GM21390 (cell line): ENCODE data around the gene NKAIN2.

Source experiments
- ATAC-seq: cut with Tn5 transposase; IDR thresholded peaks from one replicate; pipeline ENCODE4 v1.9.1; 2021; ENCODE audit not compliant: unreplicated experiment

The NKAIN2 gene

DNA sequence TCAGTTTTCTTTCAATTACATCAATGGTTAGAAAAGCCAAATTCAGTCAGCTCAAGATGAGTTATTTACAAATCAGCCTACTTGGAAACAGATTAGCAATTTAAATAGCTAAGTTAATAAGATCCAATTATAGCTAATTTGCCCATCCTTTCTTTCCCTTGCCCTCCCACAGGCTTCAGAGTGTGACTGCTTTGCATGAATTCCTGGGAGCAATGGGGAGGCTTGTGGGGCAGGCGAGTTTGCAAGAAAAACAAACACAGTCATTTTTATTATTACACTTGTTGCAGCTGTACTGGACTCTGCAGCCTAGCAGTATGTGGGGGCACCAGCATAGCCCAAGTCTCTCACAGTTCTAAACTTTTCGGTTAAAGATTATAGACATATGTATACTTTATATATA is 219.0 kb downstream of the NKAIN2 start:
- ATAC-seq: no peak

DNA sequence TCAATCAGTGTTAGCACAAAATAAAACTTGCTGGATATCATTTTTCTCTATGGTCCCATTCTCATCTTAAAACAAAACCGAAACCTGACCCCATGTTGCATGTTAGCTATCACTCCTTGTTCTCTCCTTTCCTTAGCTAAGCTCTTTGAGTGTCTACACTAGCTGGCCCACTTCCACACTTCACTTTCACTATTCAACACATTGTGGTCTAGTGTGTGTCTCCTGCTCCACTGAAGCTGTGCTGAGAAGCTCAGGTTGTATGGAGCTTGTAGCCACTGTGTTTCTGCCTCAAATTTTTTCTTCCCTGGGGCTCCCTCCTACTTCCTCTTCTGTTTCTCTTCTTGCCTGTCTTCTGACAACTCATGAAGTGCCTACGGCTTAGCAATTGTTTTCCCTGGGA is 223.0 kb downstream of the NKAIN2 start:
- ATAC-seq: no peak

DNA sequence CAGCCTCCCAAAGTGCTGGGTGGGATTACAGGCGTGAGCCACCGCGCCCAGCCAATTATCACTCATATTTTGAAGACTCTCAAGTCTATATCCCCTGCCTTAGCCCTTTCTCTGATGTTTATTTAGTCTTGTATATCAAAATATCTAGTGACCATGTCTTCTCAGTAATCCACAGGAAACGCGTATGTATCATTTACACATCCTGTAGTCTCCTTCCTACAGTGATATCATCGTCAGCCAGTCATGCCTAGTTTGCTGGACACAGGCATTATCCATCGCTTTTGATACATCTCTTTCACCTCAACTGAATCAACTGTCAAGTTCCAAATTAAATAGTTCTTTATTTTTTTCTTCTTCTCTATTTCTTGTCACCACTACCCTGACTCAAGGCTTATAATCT is 223.7 kb downstream of the NKAIN2 start:
- no peak for ATAC-seq

DNA sequence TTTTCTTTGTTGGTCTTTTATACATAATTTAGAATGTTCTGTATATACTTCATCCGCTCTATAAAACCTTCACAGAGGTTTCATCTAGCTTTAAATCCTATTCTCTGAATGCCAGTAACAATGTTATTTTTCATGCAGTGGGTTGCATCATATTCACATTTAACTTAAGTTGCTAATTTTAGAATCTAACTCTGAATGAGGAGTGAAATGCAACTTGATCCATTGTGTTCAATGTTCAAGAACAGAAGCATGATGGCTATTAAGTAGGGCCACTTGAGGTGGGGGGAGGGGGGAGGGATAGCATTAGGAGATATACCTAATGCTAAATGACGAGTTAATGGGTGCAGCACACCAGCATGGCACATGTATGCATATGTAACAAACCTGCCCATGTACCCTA is 224.5 kb downstream of the NKAIN2 start:
- no peak for ATAC-seq

DNA sequence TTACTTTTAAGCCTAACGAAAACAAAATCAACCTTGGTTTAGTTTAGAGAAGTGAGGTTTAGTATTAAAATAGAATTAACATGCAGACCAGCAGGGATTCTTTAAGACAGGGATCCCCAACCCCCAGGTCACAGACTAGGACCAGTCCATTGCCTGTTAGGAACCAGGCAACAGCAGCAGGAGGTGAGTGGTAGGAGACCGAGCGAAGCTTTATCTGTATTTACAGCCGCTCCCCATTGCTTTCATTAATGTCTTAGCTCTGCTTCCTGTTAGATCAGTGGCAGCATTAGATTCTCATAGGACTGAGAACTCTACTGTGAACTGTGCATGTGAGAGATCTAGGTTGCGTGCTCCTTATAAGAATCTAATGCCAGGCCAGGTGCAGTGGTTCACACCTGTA is 225.9 kb downstream of the NKAIN2 start:
- no peak for ATAC-seq

DNA sequence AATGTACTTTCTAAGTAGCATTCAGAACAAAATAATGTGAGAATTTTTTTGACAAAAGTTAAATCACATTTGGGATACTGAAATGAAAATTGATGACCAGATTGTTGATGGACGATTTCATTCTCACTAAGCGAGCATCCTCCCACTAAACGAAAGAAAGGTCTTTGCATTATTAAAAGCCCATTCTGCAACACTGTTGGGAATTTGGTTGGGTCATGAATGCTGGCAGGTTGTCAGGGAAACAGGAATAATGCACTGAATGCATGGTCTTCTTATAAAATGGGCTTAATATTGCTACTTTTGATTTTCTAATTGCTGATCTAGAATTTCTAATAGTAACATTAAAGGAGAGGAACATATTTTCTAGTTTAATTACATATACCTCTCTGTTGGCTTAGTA is 229.8 kb downstream of the NKAIN2 start:
- no peak for ATAC-seq

DNA sequence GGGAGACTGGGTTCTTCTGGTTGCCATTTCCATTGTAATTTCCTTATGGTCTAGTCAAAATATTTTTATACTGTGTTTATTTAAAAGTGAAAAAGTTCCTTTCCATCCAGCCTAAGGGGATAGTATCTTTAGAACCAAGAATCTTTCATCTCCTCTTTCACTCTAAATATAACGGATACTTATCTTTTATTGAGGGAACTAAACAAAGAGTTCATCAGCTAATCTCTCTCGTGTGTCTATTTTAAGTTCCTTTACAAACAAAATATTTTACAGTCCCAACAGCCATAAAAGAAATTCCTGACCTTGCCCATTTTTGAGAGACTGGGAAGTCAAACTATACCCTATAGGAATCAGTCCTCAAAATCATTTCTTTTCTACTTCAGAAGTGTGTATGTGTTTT is 232.7 kb downstream of the NKAIN2 start:
- ATAC-seq: no peak

DNA sequence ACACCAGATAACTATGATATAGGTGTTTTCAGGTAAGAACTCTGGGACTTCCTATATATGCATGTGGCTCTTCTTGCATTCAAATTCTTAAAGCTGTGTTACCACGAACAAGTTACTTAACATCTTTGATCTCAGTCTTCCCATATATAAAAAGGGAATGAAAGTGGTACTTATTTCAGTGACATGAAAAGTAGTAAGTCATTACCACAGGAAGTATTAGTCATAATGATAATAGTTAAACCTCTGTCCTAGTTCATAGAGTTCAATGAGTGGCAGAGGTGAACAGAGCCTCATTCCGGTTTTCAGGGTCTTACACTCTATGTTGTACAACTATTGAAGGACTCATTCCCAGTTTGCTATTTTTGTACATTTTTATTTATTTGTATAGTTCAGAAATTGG is 237.0 kb downstream of the NKAIN2 start:
- ATAC-seq: peak; percentile 92

DNA sequence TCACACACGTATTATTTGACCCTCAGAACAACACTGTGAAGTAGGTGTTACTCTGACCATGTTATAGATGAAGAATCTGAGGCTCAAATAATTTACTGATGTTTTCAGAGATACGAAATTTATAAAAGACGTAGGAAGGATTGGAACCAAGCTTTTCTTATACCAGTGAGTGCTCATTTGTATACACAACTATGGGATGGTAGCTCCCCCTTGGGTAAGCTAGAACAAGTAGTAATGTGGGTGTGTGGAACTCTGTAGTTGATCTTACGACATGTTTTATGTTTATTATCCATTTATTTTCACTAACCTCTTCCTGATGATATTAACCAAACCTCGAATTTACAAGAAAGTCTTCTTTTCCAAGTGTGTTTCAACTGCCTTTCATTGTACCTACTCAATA is 248.5 kb downstream of the NKAIN2 start:
- no peak for ATAC-seq

DNA sequence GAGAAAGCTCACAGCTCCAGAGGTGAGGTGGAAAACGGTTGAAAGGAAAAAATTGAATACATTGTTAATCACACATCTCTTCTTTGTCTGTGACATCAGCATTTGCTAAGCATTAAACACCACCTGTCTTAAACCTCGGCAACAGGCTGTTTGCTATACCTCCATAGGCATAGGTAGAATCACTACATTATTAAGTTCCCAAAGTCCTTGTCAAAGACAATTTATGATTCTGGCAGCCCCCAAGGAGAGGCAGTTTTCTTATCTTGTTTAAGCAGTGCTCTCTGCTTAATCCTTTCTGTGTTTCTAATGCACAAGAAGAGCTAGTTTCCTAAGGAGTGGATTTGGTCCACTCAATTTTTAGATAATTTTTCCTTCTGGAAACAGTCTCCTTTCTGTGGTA is 249.7 kb downstream of the NKAIN2 start:
- ATAC-seq: no peak

DNA sequence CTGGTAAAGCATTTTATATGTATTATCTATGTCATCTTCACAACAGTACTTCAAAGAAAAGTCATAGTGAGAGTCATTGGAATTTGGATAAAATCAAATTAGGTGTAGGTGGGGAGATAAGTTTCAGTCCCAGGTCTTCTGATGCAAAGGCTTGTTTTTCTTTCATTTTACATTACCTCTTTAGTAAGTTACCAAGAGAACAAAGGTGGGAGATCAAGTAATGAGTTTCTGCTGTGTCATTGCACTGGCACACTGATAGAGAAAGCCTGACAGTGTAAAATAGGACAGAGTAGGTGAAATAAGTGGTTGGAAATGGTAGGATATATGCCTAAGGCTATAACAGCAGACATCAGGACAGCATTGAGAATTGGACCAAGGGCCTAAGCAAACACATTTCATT is 250.4 kb downstream of the NKAIN2 start:
- peak; percentile 49 for ATAC-seq

DNA sequence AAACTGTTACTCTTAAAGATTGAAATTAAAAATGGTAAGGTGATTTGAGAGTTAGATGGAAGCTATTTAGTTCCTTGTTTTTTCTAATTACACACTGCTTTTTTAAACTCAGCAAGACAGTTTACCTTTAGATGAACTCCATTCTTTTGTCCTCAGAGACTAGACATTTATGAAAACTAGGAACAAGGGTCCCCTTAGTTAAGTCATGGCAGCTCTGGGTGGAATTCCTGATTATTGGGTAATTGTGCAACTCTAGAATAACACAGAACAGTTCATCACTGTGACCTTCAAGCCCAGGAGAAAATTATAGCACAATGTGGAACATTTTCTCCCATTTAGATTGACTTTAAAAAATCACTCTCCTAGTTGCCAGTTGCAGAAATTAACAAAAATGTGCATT is 251.7 kb downstream of the NKAIN2 start:
- ATAC-seq: no peak

DNA sequence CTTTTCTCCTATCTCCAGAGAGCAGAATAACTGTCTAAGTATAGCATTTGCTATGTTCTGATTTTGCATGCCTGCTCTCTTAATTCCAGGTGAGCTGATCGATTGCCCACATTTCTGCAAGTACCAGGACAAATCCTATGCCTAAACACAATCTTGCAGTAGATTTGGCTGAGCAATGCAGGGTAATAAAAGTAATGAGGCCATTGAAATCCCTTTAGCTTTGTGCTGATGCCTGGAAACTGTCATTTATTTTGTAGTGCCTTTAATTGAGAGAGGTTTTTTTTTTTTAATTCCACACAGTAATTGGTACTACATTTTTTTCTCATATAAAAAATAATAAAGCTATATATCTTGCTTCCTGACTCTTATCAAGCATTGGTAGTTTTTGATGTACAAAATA is 252.3 kb downstream of the NKAIN2 start:
- no peak for ATAC-seq

DNA sequence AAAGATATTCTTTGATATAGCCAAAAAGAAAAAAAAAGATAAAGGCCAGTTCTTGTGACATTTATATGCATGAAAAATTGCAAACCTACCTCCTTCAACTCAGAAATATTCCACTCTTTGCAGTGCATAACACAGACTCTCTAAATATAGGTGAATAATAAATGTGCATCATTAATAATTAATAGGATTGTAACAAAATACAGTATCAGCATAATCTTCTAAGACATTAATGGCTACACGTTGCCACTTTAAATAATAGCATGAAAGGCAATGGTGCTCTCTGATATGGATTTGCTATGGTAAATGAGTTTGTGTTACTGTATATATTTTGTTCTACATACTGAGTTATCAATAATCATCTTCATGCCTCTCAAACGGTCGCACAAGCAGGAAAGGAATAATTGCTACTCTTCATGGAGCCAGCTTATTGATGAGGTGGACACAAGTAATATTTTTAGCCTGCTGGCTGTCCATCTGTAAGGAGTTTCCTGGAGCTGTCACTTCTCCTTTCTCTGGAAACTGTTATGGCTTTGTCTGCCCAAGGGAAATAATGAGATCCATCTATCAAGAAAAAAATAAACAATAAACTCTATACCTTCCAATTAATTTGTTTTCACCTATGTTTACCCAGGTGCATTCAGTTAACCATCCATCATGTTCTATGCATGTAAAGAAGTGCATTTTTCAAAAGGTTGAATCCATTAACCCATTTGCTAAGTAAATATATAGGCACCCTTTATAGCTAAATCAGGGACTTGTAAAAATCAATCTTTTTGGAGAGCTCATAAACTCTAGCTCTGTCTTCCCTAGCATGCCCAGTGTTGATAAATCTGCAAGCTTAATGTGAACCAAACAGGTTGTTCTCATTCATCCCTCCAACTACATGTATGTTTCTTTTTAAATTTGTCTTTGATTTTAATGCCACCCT is 253.0 kb downstream of the NKAIN2 start:
- no peak for ATAC-seq

DNA sequence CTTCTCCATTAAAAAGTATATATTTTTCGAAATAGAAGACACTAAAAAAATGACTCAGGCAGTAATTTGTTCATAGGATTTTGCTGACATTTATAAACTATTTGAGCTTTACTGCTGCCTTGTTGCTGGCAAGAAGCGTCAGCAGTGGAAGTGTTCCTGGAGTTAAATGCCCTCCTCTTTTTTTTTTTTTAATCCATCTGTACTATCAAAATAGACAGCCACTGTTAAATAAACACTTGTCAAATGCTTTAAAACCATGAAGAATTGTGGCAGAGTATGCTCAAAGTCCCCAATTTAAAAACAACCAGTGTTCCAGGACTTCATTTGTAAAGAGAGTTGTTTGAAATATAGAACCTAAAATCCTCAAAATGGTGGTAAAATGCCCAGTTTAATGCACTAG is 253.8 kb downstream of the NKAIN2 start:
- ATAC-seq: no peak

DNA sequence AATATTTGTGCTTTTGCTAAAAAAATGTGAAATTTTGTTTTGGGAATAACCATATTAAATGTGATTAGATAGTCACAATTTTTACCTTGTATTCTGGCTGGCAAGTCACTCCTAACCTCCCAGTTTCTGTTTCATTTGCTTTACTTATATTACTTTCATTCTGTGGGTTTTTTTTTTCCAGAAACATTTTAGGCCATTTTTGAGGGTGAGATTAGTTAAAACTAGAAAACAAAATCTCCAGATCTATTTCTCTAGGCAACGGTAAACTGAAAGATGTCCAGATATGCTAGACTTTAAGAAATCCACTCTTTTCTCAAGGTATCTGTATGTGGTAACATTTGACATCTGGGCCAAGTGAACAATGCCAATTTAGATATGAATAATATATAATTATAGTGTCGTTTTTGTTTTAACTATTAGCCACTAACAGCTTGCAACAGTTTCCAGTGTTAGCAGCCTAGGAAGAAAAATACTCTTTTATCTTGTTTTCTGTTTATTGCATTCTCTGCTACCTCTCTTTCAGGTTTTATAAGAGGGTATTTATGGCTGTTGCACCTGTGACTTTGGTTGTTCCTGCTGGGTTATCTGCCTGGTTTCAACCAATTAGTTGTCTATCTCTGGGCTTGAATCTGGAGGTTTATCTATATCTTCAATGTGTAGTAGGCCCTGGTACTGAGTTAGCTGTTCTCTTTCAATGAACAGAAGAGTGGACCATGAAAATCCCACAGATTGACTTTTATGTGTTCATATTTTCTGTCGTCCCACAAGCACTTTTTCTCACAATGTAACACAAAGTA is 260.9 kb downstream of the NKAIN2 start:
- peak; percentile 42 for ATAC-seq

DNA sequence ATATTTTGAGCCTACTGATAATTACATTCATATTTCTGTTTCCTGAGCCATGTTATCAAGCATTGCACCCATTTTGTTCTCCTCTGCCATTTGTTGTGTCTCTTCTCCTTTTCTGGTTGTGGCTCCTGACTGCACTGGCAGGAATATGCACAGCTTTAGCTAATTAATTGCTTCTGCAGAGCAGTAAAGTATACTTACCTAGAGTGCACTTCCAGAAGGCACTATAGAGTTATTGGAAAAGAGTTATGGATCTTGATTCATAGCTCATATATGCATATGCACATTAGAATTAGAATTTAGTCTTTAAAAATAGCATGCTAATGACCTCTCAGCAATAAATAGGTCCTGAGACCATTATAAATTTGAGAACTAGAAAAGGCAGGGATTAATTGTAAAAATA is 262.6 kb downstream of the NKAIN2 start:
- ATAC-seq: no peak

DNA sequence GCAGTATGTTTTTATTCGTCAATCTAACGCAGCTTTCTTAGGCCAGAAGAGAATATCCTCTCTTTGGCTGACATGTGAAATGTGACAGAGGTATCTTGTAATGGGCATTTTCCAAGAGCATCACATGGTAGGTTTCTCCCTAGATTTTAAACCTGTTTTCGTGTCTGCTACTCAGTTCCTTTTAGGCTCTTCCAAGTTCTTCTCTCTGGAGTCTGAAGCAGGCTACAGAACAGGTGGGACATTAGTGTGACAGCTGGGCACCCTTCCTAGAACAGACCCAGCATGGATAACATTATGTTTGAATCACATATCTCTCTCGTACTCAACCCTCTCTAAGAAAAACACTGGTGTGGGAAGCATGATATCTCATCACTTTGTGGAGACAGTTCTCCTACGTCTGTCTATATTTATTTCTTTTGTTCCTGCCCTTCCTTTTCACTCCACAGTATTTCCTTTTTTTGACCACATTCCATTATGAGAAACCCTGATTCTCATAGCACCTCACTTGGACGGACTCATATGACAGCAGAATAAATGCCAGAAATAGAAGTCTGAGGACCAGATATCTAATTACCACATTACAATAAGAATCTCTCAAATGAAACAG is 263.4 kb downstream of the NKAIN2 start:
- ATAC-seq: no peak

DNA sequence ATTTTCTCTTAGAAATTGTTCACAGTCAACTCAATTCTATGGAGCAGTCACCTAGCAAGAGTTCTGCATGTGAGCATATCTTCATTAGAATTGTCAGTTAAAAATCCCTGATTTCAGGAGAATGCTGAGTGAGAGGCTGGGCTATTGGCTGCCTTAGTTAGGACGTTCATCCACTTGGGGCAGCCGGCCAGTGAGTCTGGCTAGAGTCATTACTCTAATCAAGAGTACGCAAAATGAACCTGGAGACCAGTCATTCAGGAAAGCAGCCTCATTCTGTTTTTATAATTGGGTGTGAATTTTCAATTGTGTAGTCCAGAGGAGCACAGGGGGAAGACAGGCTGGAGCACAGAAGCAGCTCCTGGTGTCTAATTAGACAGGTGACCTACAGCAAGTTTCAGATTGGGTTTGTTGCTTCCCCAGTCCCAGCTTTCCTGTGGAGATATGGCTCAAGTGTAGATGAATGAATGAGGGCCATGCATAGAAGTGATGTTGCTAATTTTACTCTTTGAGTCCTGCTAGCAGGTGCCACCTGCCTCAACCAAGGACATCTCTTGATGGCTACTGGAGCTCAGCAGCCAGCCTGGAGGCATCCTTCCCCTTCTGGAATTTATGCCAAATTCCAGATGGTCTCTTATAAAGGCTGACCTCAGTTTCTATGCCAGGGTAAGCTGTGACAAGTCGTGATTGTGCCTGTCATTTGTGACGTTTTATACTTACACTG is 265.7 kb downstream of the NKAIN2 start:
- ATAC-seq: no peak

DNA sequence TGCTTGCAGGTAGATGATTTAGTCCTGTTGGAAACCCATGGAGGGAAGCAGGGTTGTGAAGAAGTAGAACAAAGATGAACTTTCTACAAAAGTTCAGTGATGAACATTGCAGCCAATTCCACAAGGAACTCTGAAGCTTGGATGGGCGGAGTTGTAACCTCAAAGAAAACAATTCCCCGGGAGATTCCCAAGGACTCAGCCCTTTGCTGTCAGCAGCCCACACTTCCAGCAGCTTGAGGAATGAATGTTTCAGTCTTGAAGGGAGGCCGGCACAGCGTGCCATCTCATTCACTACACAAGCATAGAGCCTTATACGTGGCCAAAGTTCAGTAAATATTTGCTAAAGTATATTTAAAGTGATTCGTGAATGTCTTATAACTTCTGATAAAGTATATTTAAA is 269.4 kb downstream of the NKAIN2 start:
- ATAC-seq: no peak
